BJ (cell line): Measurements from ENCODE around the gene HS6ST3. TPM values are rescaled to one million over a fixed set of nuclear protein-coding genes. Genes with fewer than 3 reads are reported as not detected.

Source experiments
- CTCF ChIA-PET: fragments of 350-600 bp; formaldehyde crosslinking; extraction: SDS; loops from one replicate; lab custom pipeline; 2021; ENCODE audit warnings: antibody characterized with exemption, inconsistent platforms; lab: Yijun Ruan, JAX
- POLR2A ChIA-PET: fragments of 300-600 bp; sonication (Branson Sonifier 250); formaldehyde crosslinking; extraction: SDS; loops from one replicate; lab custom pipeline; 2021; ENCODE audit warnings: antibody characterized with exemption; lab: Charles Lee
- DNase-seq: peaks from one replicate; pipeline ENCODE4 v3.0.0-alpha.2; 2011; ENCODE audit warnings: low read depth
- H3K27me3 ChIP-seq: 2 replicates; pipeline ENCODE4 v1.6.0; 2011; ENCODE audit warnings: low read length; ENCODE audit not compliant: control insufficient read depth, insufficient read depth
- H3K36me3 ChIP-seq: 2 replicates; pipeline ENCODE4 v1.5.1; 2011; ENCODE audit warnings: low read length; ENCODE audit not compliant: control insufficient read depth, insufficient read depth
- H3K4me3 ChIP-seq: 2 replicates; pipeline ENCODE4 v1.5.1; 2011; ENCODE audit warnings: low read depth, mild to moderate bottlenecking, control low read depth, low read length
- CTCF ChIP-seq: IDR thresholded peaks from 2 replicates; pipeline ENCODE4 v1.5.1; 2011; ENCODE audit warnings: low read depth, mild to moderate bottlenecking, control low read depth, inconsistent platforms, low read length, moderate library complexity; ENCODE audit not compliant: insufficient read depth
- polyA plus RNA-seq: library from polyadenylated mRNA; depleted of rRNA; stranded (reverse); fragments of >200 nt; gene quantifications from 2 replicates; pipeline ENCODE4 v1.2.3, GENCODE V29; 2011

HS6ST3 gene
- polyA plus RNA-seq, 1 experiment, result not detected

- no peak for DNase-seq
- no peaks in the 10 kb centered on the region for H3K36me3 ChIP-seq
- H3K4me3 ChIP-seq, result no peak overlapping the region
- no peaks in the 10 kb centered on the region for H3K27me3 ChIP-seq
- TF ChIP-seq CTCF, result no peak
- ChIA-PET POLR2A (no interaction called here), CTCF (no interaction called here)
Observed at GRCh38 chr13:96681766-96682165, 591.9 kb downstream of the HS6ST3 start.

- no peak for TF ChIP-seq CTCF
- H3K36me3 ChIP-seq, result no peaks in the 10 kb centered on the region
- H3K27me3 ChIP-seq, result no peaks in the 10 kb centered on the region
- H3K4me3 ChIP-seq, result no peak overlapping the region
- ChIA-PET CTCF (no interaction called here), POLR2A (no interaction called here)
- no peak for DNase-seq
Observed at GRCh38 chr13:96684469-96684868, 594.6 kb downstream of the HS6ST3 start.

GRCh38 chr13:96684907-96685306 is 595.0 kb downstream of the HS6ST3 start:
- no peak overlapping the region for H3K4me3 ChIP-seq
- CTCF ChIA-PET, result no interaction called here
- TF ChIP-seq CTCF, result no peak
- no peaks in the 10 kb centered on the region for H3K27me3 ChIP-seq
- no peaks in the 10 kb centered on the region for H3K36me3 ChIP-seq
- POLR2A ChIA-PET, result no interaction called here
- DNase-seq, result no peak

GRCh38 chr13:96686286-96686685 is 596.4 kb downstream of the HS6ST3 start:
- ChIA-PET CTCF (no interaction called here), POLR2A (no interaction called here)
- H3K27me3 ChIP-seq, result no peaks in the 10 kb centered on the region
- no peak for TF ChIP-seq CTCF
- H3K4me3 ChIP-seq, result no peak overlapping the region
- no peak for DNase-seq
- no peaks in the 10 kb centered on the region for H3K36me3 ChIP-seq

- no peak for DNase-seq
- CTCF ChIA-PET, result no interaction called here
- no peak for TF ChIP-seq CTCF
- POLR2A ChIA-PET, result no interaction called here
- no peaks in the 10 kb centered on the region for H3K27me3 ChIP-seq
- no peaks in the 10 kb centered on the region for H3K36me3 ChIP-seq
- H3K4me3 ChIP-seq, result no peak overlapping the region
Observed at GRCh38 chr13:96687191-96687590, 597.3 kb downstream of the HS6ST3 start.
